ENCODE data around the gene TOX2.

TOX2 gene

DNA sequence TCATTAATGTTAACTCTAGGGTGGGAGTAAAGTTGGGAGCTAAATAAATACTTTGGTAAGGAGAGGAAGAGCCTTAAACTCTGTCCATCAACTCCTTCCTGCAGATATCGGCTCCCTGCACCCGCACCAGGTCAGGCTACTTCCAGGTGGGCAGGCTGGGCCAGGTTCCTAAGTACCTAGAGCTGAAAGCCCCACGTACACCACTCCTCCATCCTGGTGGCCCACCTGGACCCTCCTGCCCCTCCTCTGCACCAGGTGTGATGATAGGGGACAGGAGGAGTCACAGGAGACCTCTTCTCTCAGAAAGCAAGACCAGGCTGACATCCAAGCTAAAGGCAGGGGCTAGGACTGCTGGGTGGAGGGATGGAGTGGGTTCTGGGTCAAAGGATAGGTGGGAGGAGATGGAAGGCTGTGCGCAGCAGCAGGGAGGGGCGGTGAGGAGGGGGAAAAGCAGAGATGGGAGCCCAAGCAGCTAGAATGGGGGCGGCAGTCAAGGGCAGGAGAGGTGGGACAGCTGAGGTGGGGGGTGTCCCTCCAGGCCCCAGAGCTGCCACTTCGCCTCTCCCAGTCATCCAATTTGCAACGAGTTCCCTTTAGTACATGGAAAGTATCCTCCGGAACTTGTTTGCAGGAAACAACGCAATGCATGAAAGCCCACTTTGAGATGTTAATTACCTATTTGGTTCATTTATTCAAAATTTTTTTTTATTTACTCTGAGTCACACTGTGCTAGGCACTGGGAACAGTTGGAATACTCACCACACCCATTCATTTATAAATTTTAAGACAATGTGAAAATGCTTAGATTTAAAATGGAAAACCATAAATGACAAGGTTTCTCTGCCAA lies 15.2 kb upstream of the TOX2 start:
- TF ChIP-seq, protein P1, sequence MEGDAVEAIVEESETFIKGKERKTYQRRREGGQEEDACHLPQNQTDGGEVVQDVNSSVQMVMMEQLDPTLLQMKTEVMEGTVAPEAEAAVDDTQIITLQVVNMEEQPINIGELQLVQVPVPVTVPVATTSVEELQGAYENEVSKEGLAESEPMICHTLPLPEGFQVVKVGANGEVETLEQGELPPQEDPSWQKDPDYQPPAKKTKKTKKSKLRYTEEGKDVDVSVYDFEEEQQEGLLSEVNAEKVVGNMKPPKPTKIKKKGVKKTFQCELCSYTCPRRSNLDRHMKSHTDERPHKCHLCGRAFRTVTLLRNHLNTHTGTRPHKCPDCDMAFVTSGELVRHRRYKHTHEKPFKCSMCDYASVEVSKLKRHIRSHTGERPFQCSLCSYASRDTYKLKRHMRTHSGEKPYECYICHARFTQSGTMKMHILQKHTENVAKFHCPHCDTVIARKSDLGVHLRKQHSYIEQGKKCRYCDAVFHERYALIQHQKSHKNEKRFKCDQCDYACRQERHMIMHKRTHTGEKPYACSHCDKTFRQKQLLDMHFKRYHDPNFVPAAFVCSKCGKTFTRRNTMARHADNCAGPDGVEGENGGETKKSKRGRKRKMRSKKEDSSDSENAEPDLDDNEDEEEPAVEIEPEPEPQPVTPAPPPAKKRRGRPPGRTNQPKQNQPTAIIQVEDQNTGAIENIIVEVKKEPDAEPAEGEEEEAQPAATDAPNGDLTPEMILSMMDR (IDR thresholded peaks at IDR 0.05) = no peak

DNA sequence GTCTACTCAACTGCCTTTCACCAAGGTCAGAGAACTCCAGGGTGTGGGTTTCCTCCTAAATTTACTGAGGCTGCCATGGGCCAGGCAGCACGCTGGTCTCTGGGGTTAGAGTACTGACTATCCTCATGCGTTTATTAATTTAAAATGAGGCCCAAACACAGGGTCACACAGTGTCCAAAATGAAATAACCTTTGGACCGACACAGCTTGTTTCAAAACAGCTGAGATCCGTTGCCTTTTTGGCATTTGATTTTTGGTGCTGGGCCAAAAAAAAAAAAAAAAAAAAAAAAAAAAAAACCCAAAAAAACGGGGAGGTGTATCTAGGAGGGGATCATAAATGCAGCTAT lies 14.6 kb upstream of the TOX2 start:
- TF ChIP-seq, protein P1 (IDR thresholded peaks at IDR 0.05) = no peak

DNA sequence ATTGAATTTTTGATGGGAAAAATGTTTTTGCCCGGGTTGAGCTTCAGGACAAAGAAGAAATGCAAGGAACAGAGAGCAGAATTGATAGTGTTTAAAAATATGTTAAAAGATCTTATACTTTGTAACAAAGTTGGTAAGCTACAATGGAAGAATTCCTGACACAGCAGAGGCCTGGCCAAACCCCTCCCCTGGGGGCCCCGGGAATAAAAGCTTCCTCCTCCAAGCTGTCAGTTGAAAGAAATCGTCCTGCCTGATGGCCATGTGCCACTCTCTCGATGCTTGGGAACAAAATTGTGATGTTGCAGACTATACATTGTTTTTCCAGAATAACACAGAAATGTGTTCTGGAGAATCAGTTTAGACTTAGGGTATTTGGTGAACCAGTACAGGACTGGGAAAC lies 14.2 kb upstream of the TOX2 start:
- TF ChIP-seq, protein P1 (IDR thresholded peaks at IDR 0.05) = no peak

DNA sequence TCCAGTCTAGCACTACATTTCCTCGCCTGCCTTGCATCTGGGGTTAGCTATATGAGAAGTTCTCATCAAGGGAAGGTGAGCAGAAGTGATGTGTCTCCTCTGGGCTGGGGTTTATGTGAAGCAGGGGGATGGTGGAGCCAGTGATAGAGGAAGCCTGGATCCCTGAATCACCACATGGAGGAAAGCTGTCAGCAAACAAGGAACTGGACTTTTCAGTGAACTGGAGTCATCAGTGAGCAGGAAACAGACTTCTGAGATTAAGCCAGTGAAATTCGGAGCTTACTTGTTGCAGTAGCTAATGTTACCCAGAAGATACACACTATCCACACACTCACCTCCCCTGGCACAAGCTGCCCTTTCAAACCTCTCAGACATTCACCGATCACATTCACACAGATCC lies 13.4 kb upstream of the TOX2 start:
- TF ChIP-seq, protein P1 (IDR thresholded peaks at IDR 0.05) = no peak

DNA sequence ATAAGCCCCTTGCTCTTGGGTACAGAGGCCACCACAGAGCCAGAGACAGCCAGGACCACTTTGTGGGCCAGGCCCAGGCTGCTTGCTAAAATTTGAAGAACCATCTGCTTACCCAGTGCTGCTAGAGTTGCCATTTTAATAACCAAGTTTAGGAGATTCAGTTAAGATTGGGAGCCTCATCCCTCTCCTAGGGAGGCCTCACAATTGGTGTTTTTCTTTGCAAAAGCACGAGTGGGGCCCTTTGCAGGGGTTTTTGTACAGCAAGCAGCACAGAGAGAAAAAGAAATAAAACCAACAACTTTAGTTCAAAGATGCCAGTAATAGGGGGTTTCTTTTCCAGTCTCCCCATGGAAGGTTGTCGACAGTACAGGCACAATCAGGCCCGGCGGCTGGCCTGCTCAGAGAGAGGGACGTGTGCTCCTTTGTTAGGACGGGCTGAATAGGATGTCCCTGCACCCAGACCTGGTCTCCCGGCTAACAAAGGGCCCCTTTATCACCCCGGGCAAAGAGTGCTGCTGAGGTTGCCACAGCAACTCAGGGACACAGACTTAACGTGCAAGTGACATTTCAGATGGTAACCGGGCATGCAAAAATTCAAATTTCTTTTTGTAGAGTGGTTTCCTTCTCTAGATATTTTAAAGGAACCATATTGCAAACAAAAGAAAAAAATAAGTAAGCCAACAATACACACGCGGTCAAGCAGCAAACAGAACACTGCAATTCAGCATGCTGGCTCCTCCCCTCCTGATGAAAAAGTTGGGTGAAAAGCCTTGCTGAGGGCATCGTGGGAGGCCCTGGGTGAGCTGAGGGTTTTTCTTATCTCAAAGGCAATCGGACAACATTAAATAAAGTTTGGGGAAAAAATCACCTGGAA lies 10.5 kb upstream of the TOX2 start:
- TF ChIP-seq, protein P1 (IDR thresholded peaks at IDR 0.05) = no peak

DNA sequence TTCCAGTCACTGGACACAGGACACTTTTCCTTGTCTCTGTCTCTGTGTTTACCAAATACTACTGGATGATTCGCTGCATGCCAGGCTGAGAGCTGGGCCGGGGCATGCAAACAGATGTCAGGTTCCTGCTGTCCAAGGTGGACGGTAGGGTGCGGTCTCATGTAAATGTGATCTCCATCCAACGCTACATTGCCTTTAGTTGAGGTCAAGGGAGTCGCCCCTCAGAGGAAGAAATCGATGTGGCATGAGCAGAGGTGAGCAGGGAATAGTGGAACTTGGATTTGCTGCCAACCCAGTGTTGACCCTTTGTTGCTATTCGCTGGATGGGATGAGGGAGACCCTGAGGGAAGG lies 9.8 kb upstream of the TOX2 start:
- TF ChIP-seq, protein P1 (IDR thresholded peaks at IDR 0.05) = no peak

DNA sequence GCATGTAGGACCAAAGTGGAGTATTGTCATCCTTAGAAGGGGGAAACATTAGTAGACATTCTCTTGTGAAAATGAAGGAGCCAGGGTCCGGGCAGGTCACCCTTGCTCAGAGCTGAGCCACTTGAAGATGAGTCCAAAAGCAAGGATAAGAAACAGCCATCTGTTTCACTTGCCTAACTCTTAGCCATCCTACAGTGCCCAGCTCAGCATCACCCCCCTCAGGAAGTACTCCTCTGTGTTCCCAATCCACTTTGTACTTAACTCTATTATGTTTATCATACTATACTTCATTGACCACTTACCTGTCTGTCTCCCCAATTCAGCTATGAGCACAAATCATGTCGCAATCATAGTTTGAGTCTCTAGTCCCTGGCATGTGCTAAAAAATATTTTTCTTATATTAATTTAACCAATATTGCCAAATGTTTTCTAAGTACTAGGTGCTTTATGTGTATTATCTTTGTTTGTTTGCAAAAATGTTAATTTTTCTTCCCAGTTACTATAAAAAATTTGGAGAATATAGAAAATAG lies 8.1 kb upstream of the TOX2 start:
- TF ChIP-seq, protein P1 (IDR thresholded peaks at IDR 0.05) = no peak

Data from LNCAP (cell line).